ENCODE data around the gene SNRNP48.

DNA sequence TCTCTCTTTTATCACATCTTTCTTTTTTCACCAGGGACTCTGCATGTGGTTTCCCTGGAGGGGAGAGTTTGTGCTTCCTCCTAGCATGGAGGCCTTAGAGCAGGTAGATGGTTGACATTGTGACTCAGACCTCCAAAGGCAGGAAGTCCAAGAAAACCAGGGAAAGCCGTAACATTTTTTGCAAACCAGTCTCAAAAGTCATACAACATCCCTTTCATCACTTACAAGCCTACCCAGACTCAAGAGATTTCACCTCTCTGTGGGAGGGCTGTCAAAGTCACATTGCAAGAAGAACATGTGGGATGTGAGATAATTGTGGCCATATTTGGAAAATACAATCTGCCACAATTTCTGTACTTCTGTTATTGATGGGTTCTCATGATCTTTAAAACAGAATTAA is 46.2 kb downstream of the SNRNP48 start:
- TF ChIP-seq RFX5 (IDR thresholded peaks at IDR 0.05; ENCODE audit: low read length) (no peak), YY1 (IDR thresholded peaks at IDR 0.05; ENCODE audit: low read depth) (no peak), EP300 (IDR thresholded peaks at IDR 0.05; ENCODE audit: borderline replicate concordance in 1 of 2, low read depth in 1 of 2, low read length in 1 of 2) (no peak), GABPA (IDR thresholded peaks at IDR 0.05; ENCODE audit: low read depth) (no peak), POLR2AphosphoS5 (IDR thresholded peaks at IDR 0.05; ENCODE audit: low read depth, low read length) (no peak), NRF1 (IDR thresholded peaks at IDR 0.05; ENCODE audit: low read depth, low read length) (no peak)
- TF ChIP-seq, protein P1, sequence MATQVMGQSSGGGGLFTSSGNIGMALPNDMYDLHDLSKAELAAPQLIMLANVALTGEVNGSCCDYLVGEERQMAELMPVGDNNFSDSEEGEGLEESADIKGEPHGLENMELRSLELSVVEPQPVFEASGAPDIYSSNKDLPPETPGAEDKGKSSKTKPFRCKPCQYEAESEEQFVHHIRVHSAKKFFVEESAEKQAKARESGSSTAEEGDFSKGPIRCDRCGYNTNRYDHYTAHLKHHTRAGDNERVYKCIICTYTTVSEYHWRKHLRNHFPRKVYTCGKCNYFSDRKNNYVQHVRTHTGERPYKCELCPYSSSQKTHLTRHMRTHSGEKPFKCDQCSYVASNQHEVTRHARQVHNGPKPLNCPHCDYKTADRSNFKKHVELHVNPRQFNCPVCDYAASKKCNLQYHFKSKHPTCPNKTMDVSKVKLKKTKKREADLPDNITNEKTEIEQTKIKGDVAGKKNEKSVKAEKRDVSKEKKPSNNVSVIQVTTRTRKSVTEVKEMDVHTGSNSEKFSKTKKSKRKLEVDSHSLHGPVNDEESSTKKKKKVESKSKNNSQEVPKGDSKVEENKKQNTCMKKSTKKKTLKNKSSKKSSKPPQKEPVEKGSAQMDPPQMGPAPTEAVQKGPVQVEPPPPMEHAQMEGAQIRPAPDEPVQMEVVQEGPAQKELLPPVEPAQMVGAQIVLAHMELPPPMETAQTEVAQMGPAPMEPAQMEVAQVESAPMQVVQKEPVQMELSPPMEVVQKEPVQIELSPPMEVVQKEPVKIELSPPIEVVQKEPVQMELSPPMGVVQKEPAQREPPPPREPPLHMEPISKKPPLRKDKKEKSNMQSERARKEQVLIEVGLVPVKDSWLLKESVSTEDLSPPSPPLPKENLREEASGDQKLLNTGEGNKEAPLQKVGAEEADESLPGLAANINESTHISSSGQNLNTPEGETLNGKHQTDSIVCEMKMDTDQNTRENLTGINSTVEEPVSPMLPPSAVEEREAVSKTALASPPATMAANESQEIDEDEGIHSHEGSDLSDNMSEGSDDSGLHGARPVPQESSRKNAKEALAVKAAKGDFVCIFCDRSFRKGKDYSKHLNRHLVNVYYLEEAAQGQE (IDR thresholded peaks at IDR 0.05; ENCODE audit: low read depth, low read length) = no peak
- TF ChIP-seq, protein P2, sequence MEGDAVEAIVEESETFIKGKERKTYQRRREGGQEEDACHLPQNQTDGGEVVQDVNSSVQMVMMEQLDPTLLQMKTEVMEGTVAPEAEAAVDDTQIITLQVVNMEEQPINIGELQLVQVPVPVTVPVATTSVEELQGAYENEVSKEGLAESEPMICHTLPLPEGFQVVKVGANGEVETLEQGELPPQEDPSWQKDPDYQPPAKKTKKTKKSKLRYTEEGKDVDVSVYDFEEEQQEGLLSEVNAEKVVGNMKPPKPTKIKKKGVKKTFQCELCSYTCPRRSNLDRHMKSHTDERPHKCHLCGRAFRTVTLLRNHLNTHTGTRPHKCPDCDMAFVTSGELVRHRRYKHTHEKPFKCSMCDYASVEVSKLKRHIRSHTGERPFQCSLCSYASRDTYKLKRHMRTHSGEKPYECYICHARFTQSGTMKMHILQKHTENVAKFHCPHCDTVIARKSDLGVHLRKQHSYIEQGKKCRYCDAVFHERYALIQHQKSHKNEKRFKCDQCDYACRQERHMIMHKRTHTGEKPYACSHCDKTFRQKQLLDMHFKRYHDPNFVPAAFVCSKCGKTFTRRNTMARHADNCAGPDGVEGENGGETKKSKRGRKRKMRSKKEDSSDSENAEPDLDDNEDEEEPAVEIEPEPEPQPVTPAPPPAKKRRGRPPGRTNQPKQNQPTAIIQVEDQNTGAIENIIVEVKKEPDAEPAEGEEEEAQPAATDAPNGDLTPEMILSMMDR (IDR thresholded peaks at IDR 0.05) = no peak
- TF ChIP-seq, protein P3, sequence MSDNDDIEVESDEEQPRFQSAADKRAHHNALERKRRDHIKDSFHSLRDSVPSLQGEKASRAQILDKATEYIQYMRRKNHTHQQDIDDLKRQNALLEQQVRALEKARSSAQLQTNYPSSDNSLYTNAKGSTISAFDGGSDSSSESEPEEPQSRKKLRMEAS (IDR thresholded peaks at IDR 0.05; ENCODE audit: low read depth) = no peak

Data from SK-N-SH (cell line).